Measurements from ENCODE around the gene COMT.

DNA sequence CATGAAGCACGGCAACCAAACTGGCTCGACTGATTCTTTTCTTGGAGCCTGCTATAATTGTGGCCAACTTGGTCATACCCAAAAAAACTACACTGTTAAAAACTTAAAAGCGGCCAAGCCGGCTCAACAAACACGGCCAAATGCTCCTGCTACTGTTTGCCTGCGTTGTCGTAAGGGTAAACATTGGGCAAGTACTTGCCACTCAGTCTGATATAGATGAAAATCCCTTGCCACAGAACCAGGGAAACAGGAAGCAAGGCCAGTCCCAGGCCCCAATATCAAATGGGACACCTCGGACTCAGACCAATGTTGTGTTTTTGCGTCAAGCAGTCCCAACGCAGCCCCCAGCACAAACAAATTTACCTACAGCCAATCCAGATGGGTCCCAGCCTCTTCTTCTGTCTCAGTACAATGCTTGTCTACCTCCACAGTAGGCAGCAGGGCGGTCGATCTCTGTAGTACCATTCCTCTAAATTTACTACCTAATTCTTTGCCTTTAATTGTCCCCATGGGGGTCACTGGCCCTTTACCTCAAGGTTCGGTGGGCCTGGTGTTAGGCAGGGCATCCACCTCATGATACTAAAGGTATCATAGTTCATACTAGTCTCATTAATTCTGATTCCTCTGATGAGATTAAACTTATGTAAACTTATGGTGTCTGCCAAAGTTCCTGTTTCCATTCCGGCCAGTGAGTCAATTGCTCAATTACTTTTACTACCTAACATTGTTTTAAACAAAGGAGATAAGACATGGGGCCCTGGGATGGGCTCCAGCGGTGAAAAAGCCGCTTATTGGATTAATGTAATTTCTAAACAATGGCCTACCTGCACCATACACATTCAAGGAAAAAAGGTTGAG is 3.7 kb upstream of the COMT start:
- TF ChIP-seq, protein P1, sequence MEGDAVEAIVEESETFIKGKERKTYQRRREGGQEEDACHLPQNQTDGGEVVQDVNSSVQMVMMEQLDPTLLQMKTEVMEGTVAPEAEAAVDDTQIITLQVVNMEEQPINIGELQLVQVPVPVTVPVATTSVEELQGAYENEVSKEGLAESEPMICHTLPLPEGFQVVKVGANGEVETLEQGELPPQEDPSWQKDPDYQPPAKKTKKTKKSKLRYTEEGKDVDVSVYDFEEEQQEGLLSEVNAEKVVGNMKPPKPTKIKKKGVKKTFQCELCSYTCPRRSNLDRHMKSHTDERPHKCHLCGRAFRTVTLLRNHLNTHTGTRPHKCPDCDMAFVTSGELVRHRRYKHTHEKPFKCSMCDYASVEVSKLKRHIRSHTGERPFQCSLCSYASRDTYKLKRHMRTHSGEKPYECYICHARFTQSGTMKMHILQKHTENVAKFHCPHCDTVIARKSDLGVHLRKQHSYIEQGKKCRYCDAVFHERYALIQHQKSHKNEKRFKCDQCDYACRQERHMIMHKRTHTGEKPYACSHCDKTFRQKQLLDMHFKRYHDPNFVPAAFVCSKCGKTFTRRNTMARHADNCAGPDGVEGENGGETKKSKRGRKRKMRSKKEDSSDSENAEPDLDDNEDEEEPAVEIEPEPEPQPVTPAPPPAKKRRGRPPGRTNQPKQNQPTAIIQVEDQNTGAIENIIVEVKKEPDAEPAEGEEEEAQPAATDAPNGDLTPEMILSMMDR (IDR thresholded peaks at IDR 0.05; ENCODE audit: insufficient read depth, low read length): no peak
- no peak for TF ChIP-seq POLR2AphosphoS5 (IDR thresholded peaks at IDR 0.05; ENCODE audit: low read depth)
- TF ChIP-seq, protein P2, sequence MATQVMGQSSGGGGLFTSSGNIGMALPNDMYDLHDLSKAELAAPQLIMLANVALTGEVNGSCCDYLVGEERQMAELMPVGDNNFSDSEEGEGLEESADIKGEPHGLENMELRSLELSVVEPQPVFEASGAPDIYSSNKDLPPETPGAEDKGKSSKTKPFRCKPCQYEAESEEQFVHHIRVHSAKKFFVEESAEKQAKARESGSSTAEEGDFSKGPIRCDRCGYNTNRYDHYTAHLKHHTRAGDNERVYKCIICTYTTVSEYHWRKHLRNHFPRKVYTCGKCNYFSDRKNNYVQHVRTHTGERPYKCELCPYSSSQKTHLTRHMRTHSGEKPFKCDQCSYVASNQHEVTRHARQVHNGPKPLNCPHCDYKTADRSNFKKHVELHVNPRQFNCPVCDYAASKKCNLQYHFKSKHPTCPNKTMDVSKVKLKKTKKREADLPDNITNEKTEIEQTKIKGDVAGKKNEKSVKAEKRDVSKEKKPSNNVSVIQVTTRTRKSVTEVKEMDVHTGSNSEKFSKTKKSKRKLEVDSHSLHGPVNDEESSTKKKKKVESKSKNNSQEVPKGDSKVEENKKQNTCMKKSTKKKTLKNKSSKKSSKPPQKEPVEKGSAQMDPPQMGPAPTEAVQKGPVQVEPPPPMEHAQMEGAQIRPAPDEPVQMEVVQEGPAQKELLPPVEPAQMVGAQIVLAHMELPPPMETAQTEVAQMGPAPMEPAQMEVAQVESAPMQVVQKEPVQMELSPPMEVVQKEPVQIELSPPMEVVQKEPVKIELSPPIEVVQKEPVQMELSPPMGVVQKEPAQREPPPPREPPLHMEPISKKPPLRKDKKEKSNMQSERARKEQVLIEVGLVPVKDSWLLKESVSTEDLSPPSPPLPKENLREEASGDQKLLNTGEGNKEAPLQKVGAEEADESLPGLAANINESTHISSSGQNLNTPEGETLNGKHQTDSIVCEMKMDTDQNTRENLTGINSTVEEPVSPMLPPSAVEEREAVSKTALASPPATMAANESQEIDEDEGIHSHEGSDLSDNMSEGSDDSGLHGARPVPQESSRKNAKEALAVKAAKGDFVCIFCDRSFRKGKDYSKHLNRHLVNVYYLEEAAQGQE (IDR thresholded peaks at IDR 0.05; ENCODE audit: insufficient replicate concordance, low read depth): no peak
- no peak for TF ChIP-seq GABPA (IDR thresholded peaks at IDR 0.05; ENCODE audit: low read depth)
- TF ChIP-seq SPI1 (IDR thresholded peaks at IDR 0.05; ENCODE audit: borderline replicate concordance, low read depth): no peak; the same call in 1 of the 2 replicates

Data from HL-60 (cell line).